Fibroblast of skin of right quadriceps (primary cell): Measurements from ENCODE around the gene TEX11.
"Not testable (repeated sequence)": the region's sequence is repeated elsewhere in the genome, so short reads cannot be mapped to it uniquely, and the experiment has no call there.

ENCODE experiments used
- DNase-seq: peaks from one replicate; pipeline ENCODE4 v3.0.0-alpha.2; 2013

Gene TEX11

DNA sequence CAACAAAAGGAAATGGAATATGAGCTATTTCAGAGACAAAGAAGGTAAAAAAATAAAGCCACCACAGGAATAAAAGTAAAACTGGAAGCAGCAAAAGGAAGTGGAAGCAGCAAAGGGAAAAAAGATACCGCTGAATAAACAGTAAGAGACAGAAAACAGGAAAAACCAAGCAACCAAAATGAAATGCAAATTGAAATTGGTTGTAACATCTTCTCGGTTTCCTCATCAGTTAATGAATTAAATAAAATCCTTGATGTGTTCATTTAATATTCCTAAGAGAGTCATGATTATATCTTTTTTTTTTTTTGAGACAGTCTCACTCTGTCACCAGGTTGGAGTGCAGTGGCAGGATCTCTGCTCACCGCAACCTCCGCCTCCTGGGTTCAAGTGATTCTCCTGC lies 331.1 kb downstream of the TEX11 start:
- no peak for DNase-seq

GRCh38 chrX:70569922-70570576 lies 338.5 kb downstream of the TEX11 start:
- not testable (repeated sequence) for DNase-seq

DNA sequence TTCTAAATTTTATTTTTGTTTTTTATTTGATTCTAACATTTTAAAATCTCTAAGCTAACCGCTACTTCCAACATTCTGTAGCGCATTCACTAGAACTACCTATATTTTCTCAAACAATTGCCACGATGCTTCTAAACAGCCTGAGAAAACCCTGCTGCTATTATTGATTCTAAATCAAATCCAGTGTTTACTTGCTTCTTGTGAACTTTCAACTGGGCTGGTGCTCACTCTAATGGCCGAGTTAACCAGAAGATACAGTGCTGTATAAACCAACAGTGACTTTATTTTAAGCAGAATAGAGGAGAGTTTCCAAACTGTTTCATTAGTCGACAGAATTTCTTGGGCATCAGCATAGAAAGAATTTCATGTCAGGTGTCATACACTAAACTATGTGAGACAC lies 353.6 kb downstream of the TEX11 start:
- no peak for DNase-seq

DNA sequence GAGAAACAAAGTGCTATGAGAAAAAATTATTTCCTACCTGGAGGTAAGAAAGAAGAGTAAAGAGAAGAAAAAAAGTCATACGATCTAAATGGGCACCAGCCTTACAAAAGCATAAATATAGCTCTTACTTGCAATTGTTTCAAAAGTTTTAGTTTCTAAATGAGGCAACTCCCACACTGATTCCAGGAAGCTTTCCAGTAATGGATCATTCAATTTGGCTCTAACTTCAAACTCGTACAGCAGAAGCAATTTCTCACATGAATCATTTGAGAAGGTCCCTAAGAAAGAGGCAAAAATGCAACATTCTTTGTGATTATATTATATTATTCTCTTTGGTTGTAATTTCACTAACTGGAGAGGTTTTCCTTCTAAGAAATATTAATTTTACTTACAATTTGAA lies 354.0 kb downstream of the TEX11 start:
- DNase-seq: peak; percentile 2

- DNase-seq: peak; percentile 45
Observed at GRCh38 chrX:70554081-70554480, 354.4 kb downstream of the TEX11 start.

- no peak for DNase-seq
Observed at GRCh38 chrX:70553516-70553915, 355.0 kb downstream of the TEX11 start.

DNA sequence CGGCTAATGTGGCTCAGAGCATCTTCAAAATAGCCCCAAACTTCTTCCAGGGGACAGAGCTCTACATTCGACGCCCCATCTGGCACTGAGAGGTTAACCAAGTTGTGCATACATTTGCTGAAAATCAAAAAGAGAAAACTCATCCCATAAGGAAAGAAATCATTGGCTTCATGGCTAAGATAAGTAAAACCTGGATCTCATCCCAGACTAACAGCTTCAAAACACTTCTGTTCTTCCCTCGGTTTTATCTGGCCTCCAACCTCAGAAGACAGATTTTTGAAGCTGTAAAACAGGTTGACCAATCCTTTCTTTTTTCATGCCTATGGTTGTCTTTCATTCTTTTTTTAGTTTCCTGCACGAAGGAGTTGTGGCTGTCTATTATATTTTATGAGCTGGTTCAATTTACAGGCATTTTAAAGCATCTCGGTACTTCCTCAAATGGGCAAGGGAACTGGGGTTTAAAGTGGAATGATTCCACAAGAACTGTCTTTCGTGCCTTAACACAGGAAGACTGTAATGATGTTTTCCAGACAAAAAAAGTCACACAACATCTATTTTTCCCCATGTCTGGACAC lies 356.3 kb downstream of the TEX11 start:
- DNase-seq: no peak

DNA sequence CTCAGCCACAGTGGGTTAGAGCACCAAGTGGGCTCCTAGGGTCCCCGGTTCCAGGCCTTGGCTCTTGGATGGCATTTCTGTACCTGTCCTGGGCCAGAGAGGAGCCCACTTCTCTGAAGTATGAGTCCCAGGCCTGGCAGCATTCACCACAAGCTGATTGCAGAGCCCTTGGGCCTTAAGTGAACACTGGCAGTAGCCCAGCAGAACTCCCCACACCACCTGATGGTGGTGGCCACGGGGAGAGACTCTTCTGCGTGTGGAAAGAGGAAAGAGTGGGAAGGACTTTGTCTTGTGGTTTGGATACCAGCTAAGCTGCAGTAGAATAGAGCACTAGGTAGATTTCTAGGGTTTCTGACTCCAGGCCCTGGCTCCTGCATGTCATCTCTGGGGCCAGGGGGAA lies 359.1 kb downstream of the TEX11 start:
- DNase-seq: no peak

DNA sequence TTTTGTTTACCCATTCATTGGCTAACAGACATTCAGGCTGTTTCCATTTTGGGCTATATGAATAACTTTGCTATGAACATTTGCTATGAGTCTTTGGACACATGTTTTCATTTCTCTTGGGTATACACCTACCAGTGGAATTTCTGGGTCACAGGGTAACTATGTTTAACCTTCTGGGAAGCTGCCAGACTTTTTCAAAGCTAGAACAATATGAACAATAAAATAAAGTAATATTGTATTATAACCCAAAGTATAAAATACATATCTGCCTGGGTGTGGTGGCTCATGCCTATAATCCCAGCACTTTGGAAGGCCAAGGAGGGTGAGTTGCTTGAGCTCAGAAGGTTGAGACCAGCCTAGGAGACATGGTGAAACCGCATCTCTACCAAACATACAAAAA lies 373.3 kb downstream of the TEX11 start:
- DNase-seq: no peak

GRCh38 chrX:70527610-70528345 lies 380.7 kb downstream of the TEX11 start:
- DNase-seq: no peak

GRCh38 chrX:70527053-70527452 lies 381.5 kb downstream of the TEX11 start:
- DNase-seq: no peak

DNA sequence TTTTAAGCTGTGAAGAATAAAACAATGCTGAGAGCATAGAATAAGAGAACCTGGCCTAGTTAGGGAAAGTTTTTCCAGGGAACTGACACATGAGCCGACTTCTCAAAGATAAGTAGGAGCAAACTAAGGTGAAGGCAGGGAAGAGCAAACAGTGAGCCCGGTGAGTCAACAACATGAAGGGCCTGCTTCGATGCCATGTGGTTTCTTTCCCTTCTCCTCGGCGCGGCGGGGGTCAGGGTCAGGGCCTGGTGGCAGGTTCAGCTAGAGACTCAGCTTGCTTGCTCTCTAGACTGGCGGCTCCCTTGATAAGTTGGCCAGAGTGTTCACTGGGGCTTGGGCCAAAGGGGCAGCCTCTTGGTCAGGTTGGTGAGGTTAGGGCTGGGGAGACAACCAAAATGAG lies 382.8 kb downstream of the TEX11 start:
- no peak for DNase-seq

DNA sequence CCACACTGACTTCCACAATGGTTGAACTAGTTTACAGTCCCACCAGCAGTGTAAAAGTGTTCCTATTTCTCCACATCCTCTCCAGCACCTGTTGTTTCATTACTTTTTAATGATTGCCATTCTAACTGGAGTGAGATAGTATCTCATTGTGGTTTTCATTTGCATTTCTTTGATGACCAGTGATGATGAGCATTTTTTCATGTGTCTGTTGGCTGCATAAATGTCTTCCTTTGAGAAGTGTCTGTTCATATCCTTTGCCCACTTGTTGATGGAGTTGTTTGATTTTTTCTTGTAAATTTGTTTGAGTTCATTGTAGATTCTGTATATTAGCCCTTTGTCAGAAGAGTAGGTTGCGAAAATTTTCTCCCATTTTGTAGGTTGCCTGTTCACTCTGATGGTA lies 392.8 kb downstream of the TEX11 start:
- DNase-seq: not testable (repeated sequence)

DNA sequence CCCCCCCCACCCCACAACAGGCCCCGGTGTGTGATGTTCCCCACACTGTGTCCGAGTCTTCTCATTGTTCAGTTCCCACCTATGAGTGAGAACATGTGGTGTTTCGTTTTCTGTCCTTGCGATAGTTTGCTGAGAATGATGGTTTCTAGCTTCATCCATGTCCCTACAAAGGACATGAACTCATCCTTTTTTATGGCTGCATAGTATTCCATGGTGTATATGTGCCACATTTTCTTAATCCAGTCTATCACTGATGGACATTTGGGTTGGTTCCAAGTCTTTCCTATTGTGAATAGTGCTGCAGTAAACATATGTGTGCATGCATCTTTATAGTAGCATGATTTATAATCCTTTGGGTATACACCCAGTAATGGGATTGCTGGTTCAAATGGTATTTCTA lies 393.2 kb downstream of the TEX11 start:
- DNase-seq: not testable (repeated sequence)

DNA sequence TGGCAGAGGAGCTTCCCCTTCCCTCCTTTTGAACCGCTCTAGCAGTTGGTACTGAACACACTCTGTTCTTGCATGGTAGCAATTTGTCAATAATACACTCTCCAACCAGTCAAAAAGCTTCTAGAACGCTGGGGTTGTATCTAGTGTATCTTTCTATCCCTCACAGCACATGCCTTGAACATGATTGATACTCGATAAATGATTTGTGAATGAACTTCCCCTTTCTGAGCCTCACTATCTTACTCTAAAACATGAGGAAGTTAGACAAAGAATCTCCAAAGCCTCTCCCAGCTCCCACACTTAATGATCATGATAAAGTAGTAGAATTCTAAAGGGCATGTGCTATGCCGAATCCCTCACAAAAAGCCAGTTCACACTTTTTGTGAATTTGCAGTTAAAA lies 399.4 kb downstream of the TEX11 start:
- no peak for DNase-seq

- peak; percentile 13 for DNase-seq
Observed at GRCh38 chrX:70508296-70508911, 400.1 kb downstream of the TEX11 start.

DNA sequence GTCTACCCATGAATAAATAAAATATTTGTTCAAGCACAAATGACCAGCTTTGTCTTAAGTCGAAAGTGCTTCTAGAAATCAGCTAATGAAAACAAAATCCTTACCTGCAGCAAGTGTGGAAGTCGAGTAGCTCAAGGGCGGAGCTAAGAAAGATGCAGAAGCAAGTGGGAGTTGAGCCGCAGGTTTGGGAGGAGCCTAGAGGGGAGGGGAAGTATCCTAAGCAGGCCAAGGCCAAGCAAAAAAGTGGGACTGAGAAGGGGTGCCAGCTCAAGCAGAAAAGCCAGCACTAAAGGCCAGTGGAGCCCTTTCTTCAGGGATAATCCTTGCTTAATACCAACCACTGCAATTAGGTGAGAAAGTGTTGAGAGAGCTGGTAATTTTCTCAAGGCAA lies 403.1 kb downstream of the TEX11 start:
- no peak for DNase-seq

GRCh38 chrX:70504772-70505450 lies 403.6 kb downstream of the TEX11 start:
- no peak for DNase-seq

GRCh38 chrX:70500826-70501225 lies 407.7 kb downstream of the TEX11 start:
- DNase-seq: no peak

- DNase-seq: no peak
Observed at GRCh38 chrX:70498129-70498528, 410.4 kb downstream of the TEX11 start.

- no peak for DNase-seq
Observed at GRCh38 chrX:70497026-70497425, 411.5 kb downstream of the TEX11 start.

DNA sequence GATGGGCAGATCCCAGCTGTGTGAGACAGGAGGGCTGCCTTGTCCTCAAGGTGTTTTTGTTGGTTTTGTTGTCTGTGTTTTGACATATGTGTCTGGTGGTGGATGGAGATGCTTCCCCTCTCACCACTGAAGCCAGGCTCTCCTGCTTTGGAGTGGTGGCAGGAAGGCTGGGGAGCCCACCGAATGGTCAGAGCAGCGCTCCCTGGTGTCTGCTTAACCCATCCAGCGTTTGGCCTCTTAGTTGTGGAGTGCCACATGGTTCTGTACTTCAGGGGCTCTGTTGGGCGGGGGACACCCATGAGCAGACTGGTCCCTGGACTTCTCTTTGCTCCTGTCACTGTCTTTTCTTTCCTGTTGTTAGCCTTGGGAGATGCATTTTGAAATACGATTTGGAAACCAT lies 412.0 kb downstream of the TEX11 start:
- no peak for DNase-seq

GRCh38 chrX:70494441-70494840 lies 414.1 kb downstream of the TEX11 start:
- DNase-seq: peak; percentile 21
